GM12892 (cell line): ENCODE data around the gene KLK5.

Experiments
- POLR2A ChIP-seq: IDR thresholded peaks from 2 replicates; pipeline ENCODE4 v1.6.1; 2011; ENCODE audit warnings: low read depth, low read length, control low read depth
- TAF1 ChIP-seq: IDR thresholded peaks from 2 replicates; pipeline ENCODE4 v1.6.1; 2011; ENCODE audit warnings: low read depth, mild to moderate bottlenecking, control low read depth, low read length, borderline replicate concordance

DNA sequence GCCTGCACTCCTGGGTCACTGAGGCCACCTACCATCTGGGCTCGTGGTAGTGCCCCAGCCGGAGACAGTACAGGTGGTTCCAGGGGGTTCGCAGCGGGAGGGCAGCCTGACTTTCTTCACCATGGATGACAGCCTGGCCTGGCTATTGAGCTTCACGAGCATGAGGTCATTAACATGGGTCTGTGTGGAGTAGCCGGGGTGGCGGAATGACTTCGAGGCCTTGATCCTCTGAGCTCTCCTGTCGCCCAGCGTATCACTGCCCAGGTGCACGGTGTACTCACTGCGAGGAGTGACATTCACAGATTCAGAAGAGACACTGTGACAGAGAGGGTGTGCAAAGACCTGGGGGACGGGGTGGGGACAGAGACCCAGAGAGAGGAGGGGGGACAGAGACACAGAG is 27.4 kb upstream of the KLK5 start:
- TF ChIP-seq POLR2A: no peak
- TF ChIP-seq TAF1: no peak
